ENCODE measurements around the gene WNT5B.
"Not testable (repeated sequence)": the region's sequence is repeated elsewhere in the genome, so short reads cannot be mapped to it uniquely, and the experiment has no call there.

Gene WNT5B

GRCh38 chr12:1598757-1599156, 30.3 kb upstream of the WNT5B start:
- no peak for DNase-seq (ENCODE audit: low spot score)

- DNase-seq (ENCODE audit: low spot score): not testable (repeated sequence)
Observed at GRCh38 chr12:1602706-1603105, 26.3 kb upstream of the WNT5B start.

GRCh38 chr12:1603269-1603993, 25.6 kb upstream of the WNT5B start:
- no peak for DNase-seq (ENCODE audit: low spot score)

- DNase-seq (ENCODE audit: low spot score): no peak
Observed at GRCh38 chr12:1604464-1604863, 24.6 kb upstream of the WNT5B start.

- DNase-seq (ENCODE audit: low spot score): peak; percentile 93
Observed at GRCh38 chr12:1605129-1606020, 23.7 kb upstream of the WNT5B start.

- peak; percentile 97 for DNase-seq (ENCODE audit: low spot score)
Observed at GRCh38 chr12:1606021-1606622, 22.9 kb upstream of the WNT5B start.

- DNase-seq (ENCODE audit: low spot score): peak; percentile 46
Observed at GRCh38 chr12:1607940-1608712, 20.9 kb upstream of the WNT5B start.

- DNase-seq (ENCODE audit: low spot score): no peak
Observed at GRCh38 chr12:1608713-1609119, 20.3 kb upstream of the WNT5B start.

- no peak for DNase-seq (ENCODE audit: low spot score)
Observed at GRCh38 chr12:1610072-1610643, 18.9 kb upstream of the WNT5B start.

GRCh38 chr12:1611803-1612572, 17.0 kb upstream of the WNT5B start:
- DNase-seq (ENCODE audit: low spot score): no peak

- DNase-seq (ENCODE audit: low spot score): no peak
Observed at GRCh38 chr12:1613860-1614259, 15.2 kb upstream of the WNT5B start.

- no peak for DNase-seq (ENCODE audit: low spot score)
Observed at GRCh38 chr12:1614360-1614759, 14.7 kb upstream of the WNT5B start.

- no peak for DNase-seq (ENCODE audit: low spot score)
Observed at GRCh38 chr12:1616233-1617066, 12.6 kb upstream of the WNT5B start.

GRCh38 chr12:1618489-1618888, 10.5 kb upstream of the WNT5B start:
- no peak for DNase-seq (ENCODE audit: low spot score)

GRCh38 chr12:1619159-1619558, 9.9 kb upstream of the WNT5B start:
- DNase-seq (ENCODE audit: low spot score): no peak

- DNase-seq (ENCODE audit: low spot score): no peak
Observed at GRCh38 chr12:1619587-1619986, 9.4 kb upstream of the WNT5B start.

GRCh38 chr12:1620092-1620491, 8.9 kb upstream of the WNT5B start:
- DNase-seq (ENCODE audit: low spot score): no peak

GRCh38 chr12:1622406-1622805, 6.6 kb upstream of the WNT5B start:
- DNase-seq (ENCODE audit: low spot score): no peak

- peak; percentile 63 for DNase-seq (ENCODE audit: low spot score)
Observed at GRCh38 chr12:1629338-1630132, 504 bp downstream of the WNT5B start.

All from SW480 (cell line).